HG02870 (cell line): ENCODE measurements around the gene TESPA1.

Source experiments
- ATAC-seq: cut with Tn5 transposase; IDR thresholded peaks from one replicate; pipeline ENCODE4 v1.9.1; 2021; ENCODE audit warnings: mild to moderate bottlenecking, moderate library complexity; ENCODE audit not compliant: unreplicated experiment

The TESPA1 gene, protein sequence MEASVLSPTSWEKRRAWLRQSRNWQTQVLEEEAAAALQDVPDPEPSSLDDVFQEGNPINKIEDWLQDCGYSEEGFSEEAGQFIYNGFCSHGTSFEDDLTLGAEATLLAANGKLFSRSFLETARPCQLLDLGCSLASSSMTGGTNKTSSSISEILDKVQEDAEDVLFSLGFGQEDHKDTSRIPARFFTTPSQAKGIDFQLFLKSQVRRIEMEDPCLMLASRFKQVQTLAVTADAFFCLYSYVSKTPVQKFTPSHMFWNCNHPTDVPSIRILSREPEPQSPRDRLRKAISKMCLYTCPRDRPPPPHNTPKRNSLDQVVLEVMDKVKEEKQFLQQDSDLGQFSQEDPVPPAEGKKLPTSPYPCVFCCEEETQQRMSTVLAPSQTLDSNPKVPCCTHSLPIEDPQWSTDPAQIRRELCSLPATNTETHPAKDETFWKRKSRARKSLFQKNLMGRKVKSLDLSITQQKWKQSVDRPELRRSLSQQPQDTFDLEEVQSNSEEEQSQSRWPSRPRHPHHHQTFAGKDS

DNA sequence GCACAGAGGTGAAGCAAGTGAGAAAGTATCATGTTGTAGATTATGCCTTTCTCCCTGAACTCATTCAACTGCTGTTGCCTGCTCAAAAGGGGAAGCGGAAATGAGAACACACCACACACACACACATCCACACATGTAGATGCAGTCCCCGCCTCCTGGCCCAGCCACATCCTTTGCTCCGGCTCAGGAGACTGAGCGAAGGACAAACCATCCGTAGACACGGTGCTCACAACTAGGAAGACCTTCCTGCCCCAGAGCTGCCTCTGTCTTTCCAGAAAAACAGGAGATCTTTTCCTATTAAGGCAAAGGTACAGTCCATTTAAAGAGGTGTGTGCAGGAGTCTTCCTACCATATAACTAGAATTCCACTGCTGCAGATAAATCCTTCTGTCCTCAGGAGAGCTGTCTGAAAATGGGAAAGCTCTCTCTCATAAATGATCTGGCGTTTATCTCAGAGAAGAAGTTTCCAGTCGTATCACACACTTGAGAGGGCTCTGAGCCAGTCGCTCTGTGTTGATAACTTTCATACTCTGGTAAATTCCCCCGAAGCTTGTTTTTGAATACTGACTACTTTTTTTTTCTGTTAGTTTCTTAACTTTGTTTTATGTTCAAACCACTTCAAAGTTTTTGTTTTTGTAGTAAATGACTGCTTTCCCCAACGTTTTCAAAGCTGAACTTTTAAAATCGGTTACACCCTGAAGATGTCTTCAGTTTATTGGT, at the start of gene TESPA1:
TSS of gene TESPA1 (minus strand) at position 105 of the 719 bp plus-strand sequence. CDS start 10,200 bp downstream, outside the sequence.
- peak; percentile 85 for ATAC-seq

DNA sequence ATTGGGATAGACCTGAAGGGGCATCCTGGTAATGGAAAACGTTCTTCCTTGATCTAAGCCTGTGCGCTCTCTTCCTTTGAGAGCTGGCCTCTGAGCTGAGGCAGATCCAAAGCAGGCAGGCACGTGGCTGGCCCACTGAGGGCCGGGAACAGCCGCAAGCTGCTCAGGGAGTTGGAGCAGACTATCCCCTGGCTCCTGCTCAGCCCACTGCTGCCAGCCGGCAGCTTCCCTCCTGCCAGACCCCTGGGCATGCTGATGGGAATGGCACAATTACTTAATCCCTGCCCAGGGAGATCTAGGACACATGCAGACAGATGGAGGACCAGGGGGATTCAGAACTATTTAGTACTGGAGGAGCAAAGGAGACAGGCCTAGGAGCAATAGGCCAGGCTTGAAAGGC, 49.7 kb upstream of the TESPA1 start:
- no peak for ATAC-seq

DNA sequence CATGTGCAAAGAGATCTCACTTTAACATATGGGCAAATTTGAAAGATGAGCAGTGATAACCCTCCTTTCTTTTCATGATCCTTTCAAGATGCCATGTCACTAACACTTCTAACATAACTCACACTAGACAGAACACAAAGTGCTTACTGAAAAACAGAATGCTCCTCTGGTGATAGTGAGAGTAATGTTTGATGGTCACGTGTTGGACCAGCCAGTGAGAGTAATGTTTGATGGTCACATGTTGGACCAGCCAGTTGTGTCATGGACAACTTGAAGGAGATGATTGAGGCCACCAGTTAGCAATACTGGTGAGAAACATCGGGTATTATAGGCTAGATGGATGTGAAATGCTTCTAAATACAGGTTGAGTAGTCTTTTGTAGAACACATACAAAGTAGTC, 40.9 kb upstream of the TESPA1 start:
- ATAC-seq = no peak

DNA sequence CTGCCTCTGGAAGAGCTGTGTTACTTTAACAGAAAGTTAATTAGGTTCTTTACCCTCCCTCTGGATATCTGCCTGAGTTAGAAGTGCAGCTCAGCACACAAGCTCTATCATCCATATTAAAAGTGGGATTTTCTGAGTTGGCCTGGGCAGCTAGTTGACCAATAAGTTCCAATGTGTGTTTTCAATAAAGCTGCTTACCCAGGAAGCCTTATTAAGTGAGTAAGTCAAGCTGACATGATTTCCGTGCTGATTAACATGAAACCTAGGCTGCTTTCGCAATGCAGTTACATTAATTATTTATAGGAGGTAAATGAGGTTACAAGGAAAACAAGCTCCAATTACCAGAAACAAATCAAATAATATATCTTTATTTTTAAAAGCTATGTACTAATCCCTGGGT, 40.0 kb upstream of the TESPA1 start:
- no peak for ATAC-seq

DNA sequence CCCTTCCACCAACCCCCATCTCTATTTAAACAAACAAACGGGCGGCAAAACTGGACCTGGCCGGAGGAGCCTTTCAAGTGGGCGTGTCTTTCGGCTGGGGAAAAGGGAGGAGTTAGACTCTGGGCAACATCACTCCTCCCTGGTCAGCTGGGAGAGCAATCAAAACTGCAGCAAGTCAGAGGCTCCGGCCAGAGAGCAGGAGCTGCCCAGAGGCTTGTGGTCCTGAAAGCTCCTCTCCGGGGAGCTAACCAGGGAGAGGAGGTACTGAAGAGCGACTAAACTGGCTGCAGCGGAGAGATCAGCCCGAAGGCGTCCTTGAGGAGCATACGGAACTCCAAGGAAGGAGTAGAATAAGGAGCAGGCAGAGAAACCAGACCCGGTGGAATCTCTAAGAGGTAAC, 35.2 kb upstream of the TESPA1 start, which contains the start of gene NEUROD4:
TSS of gene NEUROD4 (plus strand) at position 191 of the 400 bp plus-strand sequence. CDS start 6,466 bp downstream, outside the sequence.
- ATAC-seq = peak; percentile 81

DNA sequence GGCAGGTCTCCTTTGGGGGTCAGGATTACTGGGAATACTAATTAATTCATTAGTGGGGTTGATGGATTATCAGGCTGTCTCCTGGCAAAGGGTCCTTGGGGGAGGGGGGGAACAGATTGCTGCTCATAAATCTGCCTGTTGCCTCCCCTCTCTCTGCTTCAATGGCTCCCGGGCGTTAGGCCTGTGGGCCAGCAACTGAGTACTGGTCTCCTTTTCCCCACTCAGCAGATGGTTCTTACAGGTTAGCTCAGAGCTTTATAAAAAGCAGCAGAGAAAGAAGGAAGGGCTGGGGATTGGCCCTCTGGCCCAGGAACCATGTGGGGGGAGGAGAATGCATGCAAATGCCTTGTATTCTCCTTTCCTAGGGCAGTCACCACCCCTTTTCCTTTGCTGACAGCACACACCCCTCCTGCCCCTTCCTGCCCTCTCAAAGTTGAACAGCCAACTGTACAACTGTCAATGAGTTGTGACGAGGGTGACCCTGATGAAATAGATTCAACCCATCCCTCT, 32.9 kb upstream of the TESPA1 start:
- no peak for ATAC-seq

DNA sequence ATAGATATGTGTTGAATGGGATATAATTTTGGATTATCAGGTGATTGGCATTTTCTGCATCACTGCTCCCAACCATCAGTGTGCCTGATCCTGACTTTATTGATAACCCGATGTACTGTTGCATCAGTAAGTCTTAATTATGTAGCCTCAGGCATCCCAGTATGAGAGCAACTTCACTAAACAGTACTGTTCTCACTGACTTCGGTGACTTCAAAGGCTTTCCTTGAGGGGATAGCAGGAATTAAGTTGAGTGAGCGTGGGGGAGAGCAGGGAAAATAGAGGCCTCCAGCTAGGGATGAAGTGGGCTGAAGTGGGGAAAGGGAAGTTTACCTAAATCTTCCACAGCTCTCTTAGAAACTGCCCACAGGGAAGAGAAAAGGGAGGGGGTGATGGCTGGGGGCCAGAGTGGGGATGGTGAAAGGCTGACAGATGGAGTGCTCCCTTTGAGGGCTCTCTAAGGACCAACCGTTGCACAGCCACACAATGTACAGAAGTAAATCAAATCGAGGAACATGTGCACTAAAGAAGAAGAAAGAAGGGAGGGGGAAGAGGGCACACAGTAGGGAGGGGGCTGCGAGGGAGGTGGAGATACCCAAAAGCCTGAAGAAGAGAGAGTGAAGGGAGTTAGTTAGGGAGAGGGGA, 24.5 kb upstream of the TESPA1 start:
- no peak for ATAC-seq

DNA sequence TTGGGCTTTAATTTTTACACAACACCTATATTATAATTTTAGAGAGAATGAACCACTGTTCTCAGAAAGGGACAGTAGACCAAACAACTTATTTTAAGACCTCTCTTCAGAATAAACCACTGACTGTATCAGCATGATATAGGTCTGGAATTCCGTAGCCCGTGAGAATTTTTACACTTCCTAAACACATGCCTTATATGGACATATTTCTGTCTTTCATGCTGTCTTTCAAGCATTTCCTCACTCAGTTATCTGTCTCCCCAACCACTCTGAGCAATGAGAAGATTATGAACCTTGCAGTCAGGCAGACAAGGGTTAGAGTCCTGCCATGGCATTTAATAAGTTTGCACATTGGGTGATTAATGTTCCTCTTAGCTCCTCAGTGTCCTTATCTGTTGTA, 17.8 kb upstream of the TESPA1 start:
- ATAC-seq = no peak

DNA sequence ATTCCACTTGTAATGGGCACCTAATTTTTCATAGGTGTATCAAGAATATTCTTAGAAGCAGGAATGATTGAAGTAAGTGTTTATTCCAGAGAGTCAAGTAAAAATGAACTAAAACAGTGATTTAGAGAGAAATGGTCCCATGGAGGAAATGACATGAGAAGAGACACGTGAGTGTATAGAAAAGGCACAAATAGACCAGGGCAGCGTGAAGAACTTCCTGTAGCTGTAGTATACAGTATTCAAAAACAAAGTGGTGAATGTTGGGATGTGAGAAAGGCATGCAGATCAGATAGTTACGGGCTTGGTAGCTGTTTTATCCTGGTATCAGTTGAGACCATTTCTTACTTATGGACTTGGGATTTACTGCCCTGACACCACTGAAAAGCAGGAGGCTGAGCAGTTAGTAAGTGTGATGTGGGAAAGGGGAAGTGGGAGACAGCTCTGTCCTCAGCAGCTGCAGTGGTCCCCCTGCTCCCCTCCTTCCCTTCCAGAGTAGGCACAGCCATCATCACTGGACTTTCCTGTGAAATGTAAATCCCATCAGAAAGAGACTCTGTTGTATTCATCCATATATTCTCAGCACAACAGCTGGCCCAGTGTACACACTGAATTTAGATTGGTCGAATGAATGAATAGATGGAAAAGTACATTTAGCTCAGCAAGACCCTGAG, 16.8 kb upstream of the TESPA1 start:
- ATAC-seq = no peak

DNA sequence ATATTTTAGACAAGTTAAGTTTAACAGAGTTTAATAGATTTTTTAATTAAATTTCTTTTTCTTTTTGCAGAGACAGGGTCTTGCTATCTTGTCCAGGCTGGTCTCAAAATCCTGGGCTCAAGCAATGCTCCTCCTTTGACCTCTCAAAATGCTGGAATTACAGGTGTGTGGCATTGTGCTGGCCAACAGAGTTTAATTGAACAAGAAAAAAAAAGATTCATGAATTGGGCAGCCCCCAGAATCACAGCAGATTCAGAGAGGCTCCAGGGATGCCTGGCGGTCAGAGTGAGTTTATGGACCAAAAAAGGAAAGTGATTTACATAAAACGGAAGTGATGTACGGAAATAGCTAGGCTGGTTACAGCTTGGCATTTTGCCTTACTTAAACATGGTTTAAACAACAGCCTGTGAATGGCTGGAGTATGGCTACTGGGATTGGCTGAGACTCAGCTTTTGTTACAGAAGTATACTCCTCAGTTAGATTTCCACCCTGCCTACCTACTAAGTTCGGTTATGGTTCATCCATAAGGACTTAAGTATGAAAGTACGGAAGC, 14.5 kb upstream of the TESPA1 start:
- ATAC-seq = no peak

DNA sequence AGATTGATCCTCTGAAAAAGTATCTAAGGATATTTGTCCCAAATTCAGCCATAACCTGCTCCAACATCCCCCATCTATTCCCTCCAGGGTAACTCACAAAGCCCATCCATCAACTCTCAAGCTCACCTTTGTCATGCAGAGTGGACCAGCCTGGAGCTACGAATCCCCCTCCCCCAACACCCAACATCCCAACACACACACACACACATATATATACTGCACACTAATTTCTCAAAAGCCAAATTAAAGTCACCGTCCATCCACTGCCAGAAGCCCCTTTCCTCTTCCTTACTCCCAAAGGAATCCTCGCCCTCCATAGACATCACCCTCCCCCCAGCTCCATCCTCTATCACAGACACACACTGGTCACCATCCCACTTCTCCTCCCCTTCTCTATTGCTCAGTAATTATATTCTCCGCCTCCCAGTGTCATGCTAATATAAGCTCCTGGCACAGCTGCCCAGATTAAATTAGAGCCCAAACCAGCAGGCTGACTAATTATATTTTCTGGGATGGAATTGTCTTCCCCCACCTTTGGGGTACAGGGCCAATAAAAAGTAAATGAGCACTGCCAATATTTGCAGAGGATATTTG, 13.5 kb upstream of the TESPA1 start:
- no peak for ATAC-seq

DNA sequence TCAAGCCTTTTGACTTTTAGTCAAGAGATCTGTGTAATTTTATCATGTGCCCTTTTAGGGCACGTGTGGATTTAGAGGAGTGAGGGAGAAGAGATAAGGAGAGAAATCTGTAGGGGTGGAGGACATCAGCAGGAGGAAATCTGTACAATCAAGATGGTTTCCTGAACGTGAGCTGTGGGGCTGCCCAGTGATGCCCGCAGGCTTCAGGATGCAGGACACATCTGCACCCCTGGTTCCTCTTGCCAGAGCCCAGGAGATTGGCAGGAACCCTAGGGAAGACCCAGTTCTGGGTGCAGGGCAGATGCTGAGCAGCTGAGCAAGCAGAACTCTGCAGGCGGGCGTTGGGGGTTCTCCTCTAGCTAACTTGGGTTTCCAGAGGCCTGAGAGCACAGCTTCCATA, 11.6 kb upstream of the TESPA1 start:
- ATAC-seq = no peak

DNA sequence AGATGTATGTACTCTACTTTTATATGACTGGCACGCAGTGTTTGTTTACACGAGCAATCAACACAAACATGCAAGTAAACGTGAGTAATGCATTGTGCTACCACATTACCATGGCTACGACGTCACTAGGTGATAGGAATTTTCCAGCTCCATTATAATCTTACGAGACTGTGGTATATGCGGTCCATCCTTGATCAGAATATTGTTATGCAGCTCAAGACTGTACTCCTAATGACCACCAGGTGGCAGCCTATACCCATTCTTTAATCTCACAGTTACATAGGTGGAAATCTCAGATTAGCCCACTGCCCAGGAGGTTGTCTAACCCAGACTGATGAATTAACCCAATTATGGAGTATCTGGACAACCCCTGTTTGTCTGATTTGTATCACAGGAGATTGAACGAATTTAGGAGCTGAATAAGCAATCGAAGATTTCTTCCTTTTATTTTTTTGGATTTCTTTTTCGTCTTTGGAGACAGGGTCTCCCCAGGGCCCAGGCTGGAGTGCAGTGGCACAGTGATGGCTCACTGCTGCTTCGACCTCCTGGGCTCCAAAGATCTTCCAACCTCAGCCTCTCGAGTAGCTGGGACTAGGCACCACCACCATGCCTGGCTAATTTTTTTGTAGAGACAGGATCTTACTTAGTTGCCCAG, 8.7 kb upstream of the TESPA1 start:
- ATAC-seq = peak; percentile 34

DNA sequence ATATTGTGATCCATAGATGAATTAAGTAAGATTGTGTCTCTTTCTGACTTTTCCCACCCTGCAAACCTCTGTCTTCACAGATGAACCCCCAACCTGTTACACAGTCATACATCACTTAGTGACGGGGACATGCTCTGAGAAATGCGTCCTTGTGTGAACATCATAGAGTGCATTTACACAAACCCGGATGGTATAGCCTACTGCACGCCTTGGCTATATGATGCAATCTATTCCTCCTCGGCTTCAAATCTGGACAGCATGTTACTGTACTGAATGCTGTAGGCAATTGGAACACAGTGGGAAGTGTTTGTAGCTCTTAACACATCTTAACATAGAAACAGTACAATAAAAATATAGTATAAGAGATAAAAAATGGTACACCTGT, 7.4 kb upstream of the TESPA1 start:
- peak; percentile 47 for ATAC-seq

DNA sequence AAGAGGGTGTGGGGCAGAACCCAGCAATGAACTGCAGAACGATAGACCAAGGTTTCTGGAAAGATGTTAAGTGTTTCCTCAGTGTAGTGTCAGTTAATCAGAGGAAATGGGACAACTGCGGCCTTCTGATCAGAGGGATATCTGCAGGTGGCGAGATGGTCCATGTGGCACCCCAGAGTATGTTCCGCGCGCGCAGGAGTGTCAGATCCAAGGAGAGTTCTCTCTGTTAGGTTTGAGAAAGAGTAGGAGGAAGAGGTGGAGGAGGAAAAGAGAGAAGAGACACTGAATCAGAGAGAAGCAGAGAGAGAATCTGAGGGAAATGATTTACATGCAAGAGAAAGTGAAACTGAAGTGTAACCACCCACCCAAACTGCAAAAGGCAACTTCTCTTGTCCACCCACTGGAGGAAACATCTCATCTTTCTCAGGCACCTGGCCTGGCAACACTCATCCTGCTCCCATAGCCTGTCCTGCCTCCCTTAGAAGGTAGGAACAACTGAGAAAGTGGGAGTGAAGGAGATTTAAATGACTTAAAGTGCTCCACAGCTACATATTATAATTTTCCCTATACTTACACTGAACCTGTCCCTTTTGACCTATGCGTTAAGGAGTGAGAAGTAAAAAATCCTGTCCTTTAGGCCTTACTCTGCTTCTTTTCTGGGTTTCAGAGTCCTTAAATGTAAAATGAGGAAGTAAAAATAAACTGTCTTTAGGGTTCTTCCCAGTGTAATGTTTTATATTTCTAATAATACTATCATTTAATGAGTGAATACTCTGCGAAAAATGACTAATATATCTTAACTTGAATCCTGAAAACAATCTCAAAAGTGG, 6.8 kb upstream of the TESPA1 start:
- ATAC-seq = peak; percentile 61

DNA sequence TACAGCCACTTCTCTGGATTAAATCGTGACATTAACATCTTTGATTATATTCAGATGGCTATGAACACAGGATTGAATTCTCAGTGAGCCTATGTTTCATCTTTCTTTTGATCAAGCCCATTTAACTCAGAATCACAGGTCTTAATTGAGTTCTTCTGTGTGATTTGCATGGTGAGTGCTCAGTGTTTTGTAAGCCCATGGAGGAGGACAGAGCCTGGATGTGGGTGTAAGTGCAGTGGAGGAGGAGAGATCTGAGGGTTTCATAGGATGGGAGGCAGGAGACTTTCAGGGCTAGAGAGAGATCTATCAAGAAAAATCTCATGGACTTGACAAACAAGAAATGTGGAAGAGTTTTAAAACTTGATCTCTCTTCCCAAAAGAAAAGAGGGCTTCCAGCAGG, 5.3 kb upstream of the TESPA1 start:
- ATAC-seq = no peak

DNA sequence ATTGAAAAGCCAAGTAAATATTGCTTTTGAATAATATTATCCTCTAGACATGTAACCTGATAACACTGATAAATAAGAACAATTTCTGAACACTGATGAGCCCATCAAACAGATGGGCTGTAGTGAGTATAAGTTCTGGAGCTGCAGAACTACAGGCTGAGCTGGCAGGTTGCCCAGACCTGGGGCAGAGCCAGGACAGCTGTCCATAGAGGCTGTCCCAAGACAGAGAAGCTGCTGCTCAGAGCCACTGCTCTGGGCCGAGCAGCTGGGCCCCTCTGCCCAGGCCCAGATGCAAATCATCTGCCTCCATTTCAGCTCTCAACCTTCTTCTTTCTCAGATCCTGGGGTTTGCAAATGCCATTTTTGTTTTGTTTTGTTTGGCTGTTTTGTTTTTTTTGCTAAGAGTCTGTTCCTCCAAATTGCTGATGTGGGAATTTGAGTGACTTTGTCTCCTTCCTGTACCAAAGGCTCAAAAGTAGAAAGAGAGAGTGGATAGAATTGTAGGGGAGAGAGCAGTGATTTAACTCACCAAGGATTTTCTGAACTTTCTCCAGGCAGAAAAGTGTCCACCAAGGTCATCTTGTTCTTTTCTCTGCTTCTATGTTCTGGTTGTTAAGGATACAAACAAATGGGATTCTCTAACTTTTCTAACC, 4.0 kb upstream of the TESPA1 start:
- ATAC-seq = peak; percentile 14

DNA sequence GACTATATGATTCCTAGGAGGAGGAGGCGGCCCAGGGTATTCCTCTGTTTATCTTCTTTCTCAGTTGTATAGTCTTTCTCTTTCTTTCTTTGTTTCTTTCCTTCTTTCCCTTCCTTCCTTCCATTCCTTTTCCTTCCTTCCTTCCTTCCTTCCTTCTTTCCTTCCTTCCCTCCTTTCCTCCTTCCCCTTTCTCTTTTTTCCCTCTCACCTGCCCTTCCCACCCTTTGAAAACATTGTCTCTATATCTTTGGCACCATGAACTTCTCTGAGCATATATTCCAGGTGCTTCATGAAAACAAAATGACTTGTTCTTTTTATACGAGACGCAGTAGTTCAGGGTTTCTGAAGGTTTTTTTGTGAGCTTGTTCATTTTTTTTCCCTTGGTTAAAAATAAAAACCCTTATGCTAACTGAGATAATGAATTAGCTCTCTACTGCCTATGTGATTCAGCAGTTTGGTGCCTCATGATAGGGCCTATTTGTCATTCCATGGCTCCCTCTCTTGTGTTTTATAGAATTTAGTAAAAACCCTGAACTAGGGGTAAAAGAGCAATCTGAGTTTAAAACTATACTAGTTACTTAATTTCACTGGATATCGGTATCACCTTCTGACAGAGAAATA, 3.2 kb upstream of the TESPA1 start:
- ATAC-seq = no peak
